ENCODE data around the gene PTPRCAP. TPM values are rescaled to one million over a fixed set of nuclear protein-coding genes. Genes with fewer than 3 reads are reported as not detected.

The PTPRCAP gene
- total and polyA plus RNA-seq, 2 donors (not counting 1 experiment from before 2014, with no cell fraction given): 266 to 565 TPM

DNA sequence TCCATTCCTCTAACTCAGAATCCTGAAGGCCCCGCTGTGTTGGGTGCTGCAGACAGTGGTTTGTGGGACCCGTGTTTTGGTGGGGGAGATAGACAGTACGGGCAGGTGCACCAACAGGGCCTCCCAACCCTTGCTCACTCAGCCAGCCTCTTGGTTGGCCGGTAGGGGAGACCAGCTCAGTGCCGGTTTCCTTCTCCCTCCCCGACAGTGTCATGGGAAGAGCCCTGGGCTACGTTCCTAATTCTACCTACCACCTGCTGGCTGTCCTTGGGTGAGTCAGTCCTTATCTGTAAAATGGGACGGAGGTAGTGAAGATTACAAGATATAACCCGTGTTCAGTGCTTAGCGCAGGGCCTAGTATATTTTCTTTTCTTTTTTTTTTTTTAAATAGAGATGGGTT, 25.7 kb upstream of the PTPRCAP start:
- no peaks in the 10 kb centered on the region for H3K9me3 Mint-ChIP-seq (ENCODE audit: insufficient read depth)
- ChIA-PET CTCF (interaction anchor here (1.0 kb wide), 1 partner anchor 26 kb away, joined by 3 read pairs; the partner anchor contains the start of gene PTPRCAP), POLR2A (interaction anchor here (0.7 to 10.4 kb wide), 5 partner anchors 14 to 43 kb away, joined by 3 to 215 read pairs (median 4); partner anchors contain the start of genes PTPRCAP and RPS6KB2)
- H2AFZ ChIP-seq (ENCODE audit: insufficient read depth, low read depth, low read length, poor library complexity, severe bottlenecking): no peak overlapping the region
- no peaks in the 10 kb centered on the region for H3K27me3 ChIP-seq (replicated peaks in 1 of 4; ENCODE audit: control extremely low read depth in 1 of 4, control insufficient read depth in 3 of 4, insufficient read depth in 4 of 4, low read length in 3 of 4)
- no peak for TF ChIP-seq EZH2 (IDR thresholded peaks at IDR 0.05; ENCODE audit: borderline replicate concordance, insufficient read depth, low read depth, low read length, poor library complexity, severe bottlenecking)
- TF ChIP-seq, protein P1, sequence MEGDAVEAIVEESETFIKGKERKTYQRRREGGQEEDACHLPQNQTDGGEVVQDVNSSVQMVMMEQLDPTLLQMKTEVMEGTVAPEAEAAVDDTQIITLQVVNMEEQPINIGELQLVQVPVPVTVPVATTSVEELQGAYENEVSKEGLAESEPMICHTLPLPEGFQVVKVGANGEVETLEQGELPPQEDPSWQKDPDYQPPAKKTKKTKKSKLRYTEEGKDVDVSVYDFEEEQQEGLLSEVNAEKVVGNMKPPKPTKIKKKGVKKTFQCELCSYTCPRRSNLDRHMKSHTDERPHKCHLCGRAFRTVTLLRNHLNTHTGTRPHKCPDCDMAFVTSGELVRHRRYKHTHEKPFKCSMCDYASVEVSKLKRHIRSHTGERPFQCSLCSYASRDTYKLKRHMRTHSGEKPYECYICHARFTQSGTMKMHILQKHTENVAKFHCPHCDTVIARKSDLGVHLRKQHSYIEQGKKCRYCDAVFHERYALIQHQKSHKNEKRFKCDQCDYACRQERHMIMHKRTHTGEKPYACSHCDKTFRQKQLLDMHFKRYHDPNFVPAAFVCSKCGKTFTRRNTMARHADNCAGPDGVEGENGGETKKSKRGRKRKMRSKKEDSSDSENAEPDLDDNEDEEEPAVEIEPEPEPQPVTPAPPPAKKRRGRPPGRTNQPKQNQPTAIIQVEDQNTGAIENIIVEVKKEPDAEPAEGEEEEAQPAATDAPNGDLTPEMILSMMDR (IDR thresholded peaks at IDR 0.05): no peak
- H3K4me3 ChIP-seq (ENCODE audit: control extremely low read depth in 1 of 5, extremely low read depth in 1 of 5, insufficient read depth in 1 of 5, low read depth in 2 of 5, low read length in 4 of 5): no peak overlapping the region
- no peaks in the 10 kb centered on the region for H3K27me3 Mint-ChIP-seq
- H4K20me1 ChIP-seq (ENCODE audit: control insufficient read depth, insufficient read depth, low read length, poor library complexity, severe bottlenecking): peaks cover 4% of the 10 kb centered on the region
- peaks cover 62 to 94% of the 10 kb centered on the region in 2 donors for H3K4me1 ChIP-seq (ENCODE audit: control insufficient read depth in 2 of 2, insufficient read depth in 2 of 2, low read length in 2 of 2)
- H3K4me1 Mint-ChIP-seq: peaks cover 71% of the 10 kb centered on the region
- peaks cover 2 to 9% of the 10 kb centered on the region in 2 experiments for H3K36me3 ChIP-seq (replicated peaks in 1 of 2; ENCODE audit: control extremely low read depth in 1 of 2, control insufficient read depth in 1 of 2, extremely low read depth in 1 of 2, insufficient read depth in 2 of 2, low read length in 1 of 2)
- DNase-seq: peak; percentile 20
- peaks cover 49% of the 10 kb centered on the region for H3K79me2 ChIP-seq (ENCODE audit: control insufficient read depth, insufficient read depth, low read length)
- H3K27ac Mint-ChIP-seq: peak overlapping the region; percentile 97
- intact Hi-C loops (cut with micrococcal nuclease): no loop called here
- H3K9me3 ChIP-seq (ENCODE audit: control extremely low read depth in 1 of 3, control insufficient read depth in 2 of 3, insufficient read depth in 1 of 3, low read length in 2 of 3): peaks cover 0 to 12% (median 0%) of the 10 kb centered on the region in 3 donors
- 100% methylated on average over 1 of the region's 10 CpGs for WGBS (ENCODE audit: insufficient coverage)
- no peak overlapping the region for H3K4me2 ChIP-seq (replicated peaks; ENCODE audit: low read depth, low read length, poor library complexity, severe bottlenecking)
- no peak overlapping the region for H3K9ac ChIP-seq (ENCODE audit: low read length)
- ATAC-seq (ENCODE audit: low read depth): no peak
- H3K27ac ChIP-seq (ENCODE audit: low read length in 2 of 2): peak overlapping the region in 1 of 2 donors; percentile 94
- H3K4me3 Mint-ChIP-seq: peak overlapping the region; percentile 26

DNA sequence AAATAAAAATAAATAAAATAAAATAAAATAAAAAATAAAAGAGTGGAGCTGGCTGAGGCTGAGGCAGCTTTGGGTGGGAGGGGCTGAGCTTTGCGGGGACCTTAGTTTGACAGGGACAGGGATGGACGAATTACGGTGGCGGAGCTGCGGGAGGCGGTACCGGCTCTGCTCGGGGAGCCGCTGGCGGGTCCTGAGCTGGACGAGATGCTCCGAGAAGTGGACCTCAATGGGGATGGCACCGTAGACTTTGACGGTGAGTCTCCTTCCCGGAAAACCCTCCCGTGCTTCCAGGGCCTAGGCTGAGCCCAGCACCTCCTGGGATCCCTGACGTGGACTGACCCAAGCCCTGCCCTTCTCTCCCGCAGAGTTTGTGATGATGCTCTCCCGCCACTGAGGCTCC, 20.8 kb upstream of the PTPRCAP start:
- no peak overlapping the region for H3K9ac ChIP-seq (ENCODE audit: low read length)

More for the DNA sequence above, 20.8 kb upstream of the PTPRCAP start:
- WGBS (ENCODE audit: insufficient coverage): 98% methylated on average over 19 of the region's 19 CpGs
- H3K27ac Mint-ChIP-seq: peak overlapping the region; percentile 75
- Histone ChIP-seq H3K36me3 (replicated peaks in 1 of 2; ENCODE audit: control extremely low read depth in 1 of 2, control insufficient read depth in 1 of 2, extremely low read depth in 1 of 2, insufficient read depth in 2 of 2, low read length in 1 of 2) (no peaks in the 10 kb centered on the region), H3K4me1 (ENCODE audit: control insufficient read depth in 2 of 2, insufficient read depth in 2 of 2, low read length in 2 of 2) (peaks cover 54 to 93% of the 10 kb centered on the region in 2 donors), H3K9me3 (ENCODE audit: control extremely low read depth in 1 of 3, control insufficient read depth in 2 of 3, insufficient read depth in 1 of 3, low read length in 2 of 3) (peaks cover 0 to 3% (median 0%) of the 10 kb centered on the region in 3 donors), H3K79me2 (ENCODE audit: control insufficient read depth, insufficient read depth, low read length) (peaks cover 53% of the 10 kb centered on the region), H4K20me1 (ENCODE audit: control insufficient read depth, insufficient read depth, low read length, poor library complexity, severe bottlenecking) (no peaks in the 10 kb centered on the region), H3K4me2 (replicated peaks; ENCODE audit: low read depth, low read length, poor library complexity, severe bottlenecking) (peak overlapping the region; percentile 67), H2AFZ (ENCODE audit: insufficient read depth, low read depth, low read length, poor library complexity, severe bottlenecking) (no peak overlapping the region), H3K4me3 (ENCODE audit: control extremely low read depth in 1 of 5, extremely low read depth in 1 of 5, insufficient read depth in 1 of 5, low read depth in 2 of 5, low read length in 4 of 5) (no peak overlapping the region), H3K27me3 (replicated peaks in 1 of 4; ENCODE audit: control extremely low read depth in 1 of 4, control insufficient read depth in 3 of 4, insufficient read depth in 4 of 4, low read length in 3 of 4) (no peaks in the 10 kb centered on the region), H3K27ac (ENCODE audit: low read length in 2 of 2) (peak overlapping the region; percentile 85 to 88)
- ATAC-seq (ENCODE audit: low read depth): no peak
- ChIA-PET POLR2A (interaction anchor here (1.3 to 6.0 kb wide), 8 partner anchors 10 to 51 kb away, joined by 4 to 110 read pairs (median 13); partner anchors contain the start of genes CORO1B, PTPRCAP and TMEM134), CTCF (interaction anchor here (1.0 to 5.2 kb wide), 6 partner anchors 11 to 57 kb away, joined by 3 to 43 read pairs (median 20); partner anchors contain the start of genes PPP1CA, PTPRCAP and TMEM134)
- H3K4me1 Mint-ChIP-seq: peaks cover 46% of the 10 kb centered on the region
- intact Hi-C loops (cut with micrococcal nuclease): no loop called here
- no peaks in the 10 kb centered on the region for H3K27me3 Mint-ChIP-seq
- no peak for DNase-seq
- TF ChIP-seq, protein P1 (IDR thresholded peaks at IDR 0.05): no peak
- TF ChIP-seq EZH2 (IDR thresholded peaks at IDR 0.05; ENCODE audit: borderline replicate concordance, insufficient read depth, low read depth, low read length, poor library complexity, severe bottlenecking): no peak
- H3K4me3 Mint-ChIP-seq: no peak overlapping the region
- no peaks in the 10 kb centered on the region for H3K9me3 Mint-ChIP-seq (ENCODE audit: insufficient read depth)
